ENCODE results near the gene ST7L. TPM values are rescaled to one million over a fixed set of nuclear protein-coding genes. Genes with fewer than 3 reads are reported as not detected.

Gene ST7L
- total RNA-seq, 4 donors from 2014 or later = 18.2 to 34.1 (median 19.9) TPM

DNA sequence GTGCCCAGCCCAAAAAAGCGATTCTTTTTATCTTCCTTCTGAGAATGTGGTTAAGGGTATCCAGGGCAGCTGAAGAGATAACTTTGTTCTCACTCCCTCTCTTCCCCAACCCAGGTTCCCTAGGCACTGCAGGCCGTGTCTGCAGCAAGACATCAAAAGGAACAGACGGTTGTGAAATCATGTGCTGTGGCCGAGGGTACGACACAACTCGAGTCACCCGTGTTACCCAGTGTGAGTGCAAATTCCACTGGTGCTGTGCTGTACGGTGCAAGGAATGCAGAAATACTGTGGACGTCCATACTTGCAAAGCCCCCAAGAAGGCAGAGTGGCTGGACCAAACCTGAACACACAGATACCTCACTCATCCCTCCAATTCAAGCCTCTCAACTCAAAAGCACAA is 98.8 kb downstream of the ST7L start:
- no peak for ATAC-seq
- 90% methylated on average over 8 of the region's 9 CpGs; no CpG with 5 or more reads in 1 of the 2 donors for WGBS, 2 donors (ENCODE audit: low coverage in 1 of 2)
- TF ChIP-seq POLR2AphosphoS5 (IDR thresholded peaks at IDR 0.05) = no peak
- TF ChIP-seq, protein P1, sequence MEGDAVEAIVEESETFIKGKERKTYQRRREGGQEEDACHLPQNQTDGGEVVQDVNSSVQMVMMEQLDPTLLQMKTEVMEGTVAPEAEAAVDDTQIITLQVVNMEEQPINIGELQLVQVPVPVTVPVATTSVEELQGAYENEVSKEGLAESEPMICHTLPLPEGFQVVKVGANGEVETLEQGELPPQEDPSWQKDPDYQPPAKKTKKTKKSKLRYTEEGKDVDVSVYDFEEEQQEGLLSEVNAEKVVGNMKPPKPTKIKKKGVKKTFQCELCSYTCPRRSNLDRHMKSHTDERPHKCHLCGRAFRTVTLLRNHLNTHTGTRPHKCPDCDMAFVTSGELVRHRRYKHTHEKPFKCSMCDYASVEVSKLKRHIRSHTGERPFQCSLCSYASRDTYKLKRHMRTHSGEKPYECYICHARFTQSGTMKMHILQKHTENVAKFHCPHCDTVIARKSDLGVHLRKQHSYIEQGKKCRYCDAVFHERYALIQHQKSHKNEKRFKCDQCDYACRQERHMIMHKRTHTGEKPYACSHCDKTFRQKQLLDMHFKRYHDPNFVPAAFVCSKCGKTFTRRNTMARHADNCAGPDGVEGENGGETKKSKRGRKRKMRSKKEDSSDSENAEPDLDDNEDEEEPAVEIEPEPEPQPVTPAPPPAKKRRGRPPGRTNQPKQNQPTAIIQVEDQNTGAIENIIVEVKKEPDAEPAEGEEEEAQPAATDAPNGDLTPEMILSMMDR (IDR thresholded peaks at IDR 0.05) = no peak
- no peak for TF ChIP-seq POLR2A (IDR thresholded peaks at IDR 0.05)
- no peak for TF ChIP-seq EP300 (IDR thresholded peaks at IDR 0.05)
- no peak overlapping the region for H3K4me3 ChIP-seq
- H3K27ac ChIP-seq = no peak overlapping the region
- peaks cover 0 to 34% of the 10 kb centered on the region in 2 donors for H3K36me3 ChIP-seq
- no peaks in the 10 kb centered on the region for H3K27me3 ChIP-seq
- H3K4me1 ChIP-seq = peaks cover 0 to 10% (median 3%) of the 10 kb centered on the region in 3 donors
- H3K9me3 ChIP-seq = no peaks in the 10 kb centered on the region

DNA sequence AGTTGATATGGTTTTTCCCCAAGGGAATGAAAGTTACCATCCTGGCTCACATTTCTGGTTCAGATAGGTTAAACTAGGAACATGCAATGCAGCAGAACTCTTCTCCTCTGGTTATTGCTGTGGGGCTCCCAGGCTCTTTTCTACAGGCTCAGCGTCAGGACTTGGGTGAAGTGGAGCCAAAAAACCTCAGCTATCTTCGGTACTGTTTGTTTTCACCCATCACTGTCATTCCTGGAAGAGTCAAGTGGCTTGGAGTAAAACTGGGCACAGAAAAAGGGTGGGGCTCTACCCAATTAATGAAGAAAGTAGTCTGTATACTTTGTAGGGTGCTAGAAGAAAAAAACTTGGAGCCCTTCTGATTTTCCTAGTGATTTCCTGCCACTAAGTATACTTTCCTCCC is 100.8 kb downstream of the ST7L start:
- TF ChIP-seq EP300 (IDR thresholded peaks at IDR 0.05) = no peak
- TF ChIP-seq, protein P1 (IDR thresholded peaks at IDR 0.05) = no peak
- TF ChIP-seq POLR2A (IDR thresholded peaks at IDR 0.05) = no peak
- TF ChIP-seq POLR2AphosphoS5 (IDR thresholded peaks at IDR 0.05) = no peak
- no peak for ATAC-seq
- no peak overlapping the region for H3K4me3 ChIP-seq
- WGBS, 2 donors (ENCODE audit: low coverage in 1 of 2) = 33% methylated on average over 2 of the region's 2 CpGs; no CpG with 5 or more reads in 1 of the 2 donors
- no peak overlapping the region for H3K27ac ChIP-seq
- peaks cover 0 to 21% of the 10 kb centered on the region in 2 donors for H3K36me3 ChIP-seq
- H3K27me3 ChIP-seq = no peaks in the 10 kb centered on the region
- no peaks in the 10 kb centered on the region for H3K9me3 ChIP-seq
- H3K4me1 ChIP-seq = peaks cover 0 to 14% (median 3%) of the 10 kb centered on the region in 3 donors

DNA sequence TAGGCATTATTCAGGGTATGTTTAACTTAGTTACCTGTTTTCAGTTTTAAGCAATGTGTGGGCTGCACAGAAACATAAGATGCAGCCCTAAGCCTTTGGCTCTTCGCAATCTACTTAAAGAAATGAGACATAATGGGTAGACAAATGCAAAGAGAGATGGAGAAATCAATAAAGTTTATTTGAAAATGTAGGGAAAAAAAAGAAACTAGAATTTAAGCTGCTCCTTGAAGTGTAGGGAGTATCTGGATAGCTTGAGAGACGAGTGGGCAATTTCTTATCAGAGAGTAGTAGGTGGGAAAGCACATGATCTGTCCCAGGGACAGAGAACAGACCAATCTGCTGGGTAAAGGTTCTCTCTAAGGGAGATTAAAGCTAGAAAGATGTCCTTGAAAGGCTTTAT is 101.3 kb downstream of the ST7L start:
- no peak for ATAC-seq
- Histone ChIP-seq H3K36me3 (peaks cover 0 to 17% of the 10 kb centered on the region in 2 donors), H3K9me3 (no peaks in the 10 kb centered on the region), H3K27ac (no peak overlapping the region), H3K27me3 (no peaks in the 10 kb centered on the region), H3K4me3 (no peak overlapping the region), H3K4me1 (peaks cover 0 to 14% (median 3%) of the 10 kb centered on the region in 3 donors)
- TF ChIP-seq POLR2A (IDR thresholded peaks at IDR 0.05) (no peak), POLR2AphosphoS5 (IDR thresholded peaks at IDR 0.05) (no peak), EP300 (IDR thresholded peaks at IDR 0.05) (no peak)
- TF ChIP-seq, protein P1 (IDR thresholded peaks at IDR 0.05) = no peak
- WGBS, 2 donors (ENCODE audit: low coverage in 1 of 2) = 78 to 86% methylated on average over 1 to 2 of the region's 2 CpGs

DNA sequence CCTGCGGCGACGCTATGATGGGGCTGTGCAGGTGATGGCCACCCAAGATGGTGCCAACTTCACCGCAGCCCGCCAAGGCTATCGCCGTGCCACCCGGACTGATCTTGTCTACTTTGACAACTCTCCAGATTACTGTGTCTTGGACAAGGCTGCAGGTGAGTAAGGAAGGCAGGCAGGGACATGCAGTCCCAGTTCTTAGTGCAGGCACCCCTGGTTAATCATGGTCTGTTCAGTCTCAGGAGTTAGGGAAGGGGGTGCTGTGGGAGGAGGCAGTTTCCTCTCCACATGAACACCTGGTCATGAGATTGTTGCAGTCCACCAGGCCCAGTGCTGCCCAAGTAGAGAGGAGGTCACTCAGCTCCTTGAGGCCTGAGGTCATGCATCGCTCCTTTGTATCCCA is 101.7 kb downstream of the ST7L start:
- TF ChIP-seq, protein P1 (IDR thresholded peaks at IDR 0.05) = no peak
- no peak for TF ChIP-seq POLR2A (IDR thresholded peaks at IDR 0.05)
- Histone ChIP-seq H3K27ac (no peak overlapping the region), H3K9me3 (no peaks in the 10 kb centered on the region), H3K36me3 (peaks cover 0 to 14% of the 10 kb centered on the region in 2 donors), H3K4me1 (peaks cover 0 to 14% (median 3%) of the 10 kb centered on the region in 3 donors), H3K4me3 (no peak overlapping the region), H3K27me3 (no peaks in the 10 kb centered on the region)
- WGBS, 2 donors (ENCODE audit: low coverage in 1 of 2) = 92% methylated on average over 9 of the region's 9 CpGs; no CpG with 5 or more reads in 1 of the 2 donors
- no peak for ATAC-seq

DNA sequence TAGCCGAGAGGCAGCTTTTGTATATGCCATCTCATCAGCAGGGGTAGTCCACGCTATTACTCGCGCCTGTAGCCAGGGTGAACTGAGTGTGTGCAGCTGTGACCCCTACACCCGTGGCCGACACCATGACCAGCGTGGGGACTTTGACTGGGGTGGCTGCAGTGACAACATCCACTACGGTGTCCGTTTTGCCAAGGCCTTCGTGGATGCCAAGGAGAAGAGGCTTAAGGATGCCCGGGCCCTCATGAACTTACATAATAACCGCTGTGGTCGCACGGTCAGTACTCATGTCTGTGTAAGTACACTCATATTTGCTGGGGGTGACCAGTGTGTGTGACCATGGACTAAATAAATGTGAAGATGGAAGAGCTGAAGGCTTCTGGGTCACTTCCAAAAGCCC is 102.8 kb downstream of the ST7L start:
- peaks cover 0 to 14% (median 3%) of the 10 kb centered on the region in 3 donors for H3K4me1 ChIP-seq
- 89 to 95% methylated on average over 4 to 8 of the region's 14 CpGs for whole genome bisulfite sequencing, 2 donors (ENCODE audit: low coverage in 1 of 2)
- H3K27me3 ChIP-seq = no peaks in the 10 kb centered on the region
- peaks cover 0 to 14% of the 10 kb centered on the region in 2 donors for H3K36me3 ChIP-seq
- ATAC-seq = no peak
- no peak overlapping the region for H3K4me3 ChIP-seq
- no peak overlapping the region for H3K27ac ChIP-seq
- no peaks in the 10 kb centered on the region for H3K9me3 ChIP-seq
- TF ChIP-seq POLR2AphosphoS5 (IDR thresholded peaks at IDR 0.05) = no peak
